Stimulated activated memory B cell treated with anti-CD40 and anti-IgM and Interleukin-4, amounts not matched to agents 10 μg/mL and 1 μg/mL and 100 μg/mL, for 72 hours (primary cell): ENCODE results near the gene GTF2E1.
"Not testable (repeated sequence)": the region's sequence is repeated elsewhere in the genome, so short reads cannot be mapped to it uniquely, and the experiment has no call there.

Experiments used
- ATAC-seq: fragments of 150-1000 bp; cut with Tn5 transposase; 2 replicates; pipeline ENCODE4 v1.10.0; 2021
- H3K27ac Mint-ChIP-seq: one replicate; pipeline ENCODE4 v1.8.0; 2022; ENCODE audit warnings: mild to moderate bottlenecking, mixed read lengths
- H3K27me3 Mint-ChIP-seq: one replicate; pipeline ENCODE4 v1.8.0; 2022; ENCODE audit warnings: mixed read lengths
- H3K36me3 Mint-ChIP-seq: one replicate; pipeline ENCODE4 v1.8.0; 2022; ENCODE audit warnings: mixed read lengths
- H3K4me1 Mint-ChIP-seq: one replicate; pipeline ENCODE4 v1.8.0; 2022; ENCODE audit warnings: mixed read lengths
- H3K4me3 Mint-ChIP-seq: one replicate; pipeline ENCODE4 v1.8.0; 2022; ENCODE audit warnings: mild to moderate bottlenecking, moderate library complexity, mixed read lengths
- H3K9me3 Mint-ChIP-seq: one replicate; pipeline ENCODE4 v1.8.0; 2022; ENCODE audit warnings: mixed read lengths

The GTF2E1 gene

DNA sequence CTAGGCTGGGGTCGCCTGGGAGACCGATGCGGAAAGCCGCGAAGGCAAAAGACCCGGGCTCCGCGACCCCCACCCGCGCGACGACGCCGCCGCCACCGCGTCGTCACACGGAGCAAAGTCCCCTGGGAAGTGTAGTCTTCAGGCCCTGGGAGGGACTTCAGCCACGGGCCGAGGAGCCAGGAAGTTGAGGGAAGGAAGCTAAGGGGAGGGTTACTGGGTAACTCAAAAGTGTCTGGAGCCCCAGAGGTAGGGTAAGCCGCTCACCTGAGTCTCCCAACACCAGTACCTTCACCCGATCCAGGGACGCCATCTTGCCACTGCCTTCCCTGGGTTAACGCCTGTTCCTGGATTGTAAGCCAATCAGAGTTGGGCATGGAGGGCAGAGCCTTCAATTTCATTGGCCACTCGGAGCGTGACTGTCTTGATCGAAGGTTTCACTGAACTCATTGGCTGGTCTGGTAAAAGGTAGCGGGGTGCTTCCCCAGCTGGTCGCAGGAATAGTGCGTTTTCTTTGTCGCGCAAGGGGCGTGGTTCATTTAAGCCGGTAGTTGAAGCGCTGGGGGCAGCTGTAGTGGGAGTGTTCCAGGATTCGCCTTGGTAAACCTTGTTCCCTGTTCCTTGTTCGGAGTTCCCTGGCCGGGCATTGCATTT is at the start of gene GTF2E1, which contains the start of gene RABL3:
TSS of gene GTF2E1 (plus strand) at position 547 of the 651 bp plus-strand sequence. CDS start 7,809 bp downstream, outside the sequence.
TSS of gene RABL3 (minus strand) at position 319 of the 651 bp plus-strand sequence. CDS start at position 310, 9 bp downstream.
- Mint-ChIP-seq H3K27ac (peak within 1 kb of the TSS; percentile 99), H3K4me1 (peaks cover 41% of the 10 kb centered on the region), H3K36me3 (peaks cover 6% of the 10 kb centered on the region), H3K27me3 (no peaks in the 10 kb centered on the region), H3K4me3 (peak within 1 kb of the TSS; percentile 96), H3K9me3 (no peaks in the 10 kb centered on the region)
- peak; percentile 100 for ATAC-seq

DNA sequence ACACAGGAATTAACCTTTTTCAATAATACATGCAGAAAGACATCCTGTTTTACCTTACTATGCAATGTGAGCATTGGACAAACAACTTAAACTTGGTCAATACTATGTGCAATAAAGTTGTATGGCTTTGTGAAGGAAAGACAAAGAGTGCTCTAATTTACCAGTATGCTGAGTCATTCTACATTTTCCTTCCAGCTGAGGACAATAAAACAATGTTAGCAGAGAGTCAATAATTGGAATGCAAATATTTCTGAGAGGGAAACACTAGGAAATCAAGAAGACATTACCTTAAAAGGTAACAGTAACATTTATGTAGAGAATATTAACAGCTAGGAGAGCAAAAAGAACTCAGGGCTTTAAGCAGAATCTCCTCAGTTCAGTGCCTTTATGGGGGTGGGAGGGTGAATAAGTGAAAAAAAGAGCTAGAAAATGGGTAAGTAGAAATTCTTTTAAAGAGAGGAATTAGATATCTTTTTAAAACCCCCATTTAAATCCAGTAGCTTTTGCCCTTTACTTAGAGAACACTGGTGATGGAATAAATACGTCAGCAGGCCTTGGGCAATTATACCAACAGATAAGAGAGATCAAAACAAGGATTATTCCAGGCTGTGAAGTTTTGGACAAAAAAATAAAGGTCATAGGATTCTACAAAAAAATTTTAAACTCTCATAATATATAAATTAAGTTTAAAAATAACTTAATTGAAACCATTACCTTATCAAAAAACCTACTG is 48.9 kb upstream of the GTF2E1 start:
- Mint-ChIP-seq H3K9me3 (no peaks in the 10 kb centered on the region), H3K27ac (peak overlapping the region; percentile 79), H3K27me3 (no peaks in the 10 kb centered on the region), H3K4me1 (peaks cover 9% of the 10 kb centered on the region), H3K4me3 (no peak overlapping the region), H3K36me3 (peaks cover 38% of the 10 kb centered on the region)
- ATAC-seq, result no peak

DNA sequence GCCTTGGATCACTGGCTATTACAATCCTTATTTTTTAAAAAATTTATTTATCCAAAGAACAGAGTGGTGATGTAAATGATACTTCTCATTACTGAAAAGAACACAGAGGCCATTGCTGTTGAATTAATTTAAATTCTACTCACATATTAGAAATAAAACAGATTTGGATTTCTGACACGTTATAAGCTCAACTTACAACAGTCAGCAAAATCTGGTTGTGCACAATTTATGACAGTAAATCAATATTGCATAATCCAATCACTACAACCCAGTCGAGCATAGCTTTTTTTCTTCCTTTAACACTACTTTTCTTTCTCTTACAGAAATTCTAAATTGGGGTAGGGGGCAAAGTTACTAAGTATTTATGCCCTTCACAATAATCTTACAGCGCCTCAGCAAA is 43.2 kb upstream of the GTF2E1 start:
- Mint-ChIP-seq H3K27ac (no peak overlapping the region), H3K4me3 (no peak overlapping the region), H3K4me1 (peaks cover 6% of the 10 kb centered on the region), H3K36me3 (peaks cover 46% of the 10 kb centered on the region), H3K9me3 (peaks cover 4% of the 10 kb centered on the region), H3K27me3 (no peaks in the 10 kb centered on the region)
- ATAC-seq, result no peak

DNA sequence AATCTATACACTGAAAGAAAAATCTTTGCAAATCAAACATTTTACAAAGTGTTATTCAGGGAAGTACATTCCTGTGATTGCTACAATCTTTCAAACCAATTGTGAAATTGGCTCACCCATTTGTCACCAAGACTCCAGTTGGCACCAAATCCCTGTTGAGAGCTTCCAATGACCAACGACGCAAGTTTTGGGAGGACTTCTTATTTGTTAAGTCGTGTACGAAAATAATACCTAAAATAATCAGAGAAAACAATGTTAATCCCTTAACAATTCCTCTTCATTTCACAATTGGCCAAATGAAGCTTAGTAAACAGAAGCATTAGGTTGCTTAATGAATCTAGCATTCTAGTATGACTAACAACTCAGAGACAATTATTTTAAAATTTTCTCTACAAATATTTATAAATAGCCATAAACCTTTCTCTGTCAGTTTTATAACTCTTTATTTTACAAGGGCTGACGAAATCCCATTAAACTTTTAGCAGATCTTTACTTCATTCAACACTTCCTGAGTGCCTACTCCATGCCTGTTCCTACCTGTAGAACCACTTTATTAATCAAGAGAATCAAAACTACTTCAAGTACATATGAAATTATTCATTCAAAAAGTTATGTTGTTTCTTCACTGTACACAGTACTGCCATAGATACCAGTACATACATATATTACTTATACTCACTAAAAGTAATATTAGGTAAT is 36.5 kb upstream of the GTF2E1 start:
- Mint-ChIP-seq H3K27me3 (no peaks in the 10 kb centered on the region), H3K9me3 (peaks cover 4% of the 10 kb centered on the region), H3K4me3 (no peak overlapping the region), H3K36me3 (peaks cover 47% of the 10 kb centered on the region), H3K4me1 (peaks cover 12% of the 10 kb centered on the region), H3K27ac (no peak overlapping the region)
- no peak for ATAC-seq

DNA sequence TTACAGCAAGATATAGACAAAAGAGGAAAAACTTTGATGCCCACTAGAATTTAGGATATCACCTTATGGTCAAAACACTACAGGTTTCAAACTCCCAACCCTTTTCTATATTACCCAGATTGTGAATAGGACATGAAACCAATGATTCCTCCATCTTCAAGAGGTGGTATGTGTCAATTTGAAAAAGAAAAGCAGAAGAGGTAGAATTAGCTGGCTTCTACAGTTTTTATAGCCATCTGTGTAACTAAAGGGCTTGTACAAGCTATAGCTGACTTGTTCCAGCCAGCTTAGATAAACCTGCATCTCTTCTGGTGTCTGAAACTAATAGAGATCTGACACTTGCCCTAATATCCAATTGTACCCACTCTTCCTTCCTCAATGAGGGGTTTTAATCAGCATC is 35.6 kb upstream of the GTF2E1 start:
- H3K4me3 Mint-ChIP-seq, result no peak overlapping the region
- H3K27ac Mint-ChIP-seq, result no peak overlapping the region
- no peak for ATAC-seq
- peaks cover 47% of the 10 kb centered on the region for H3K36me3 Mint-ChIP-seq
- no peaks in the 10 kb centered on the region for H3K27me3 Mint-ChIP-seq
- peaks cover 4% of the 10 kb centered on the region for H3K9me3 Mint-ChIP-seq
- H3K4me1 Mint-ChIP-seq, result peaks cover 12% of the 10 kb centered on the region

DNA sequence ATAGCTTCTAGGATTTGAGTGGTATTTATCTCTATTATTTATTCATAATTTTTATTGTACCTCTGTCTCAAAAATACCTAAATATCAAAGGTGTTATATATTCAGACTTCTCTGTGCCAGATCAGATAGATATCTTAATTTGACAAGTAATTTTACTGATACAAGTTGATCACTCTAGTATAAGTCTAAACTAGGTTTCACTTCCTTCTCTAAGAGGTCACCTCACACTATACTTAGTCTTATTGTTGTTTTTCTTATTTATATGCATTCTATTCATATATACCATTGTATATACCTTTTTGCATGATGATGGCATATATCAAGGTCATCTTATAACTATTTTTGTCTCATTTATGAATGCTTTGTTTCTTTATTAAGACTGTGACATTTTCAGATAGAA is 34.1 kb upstream of the GTF2E1 start:
- ATAC-seq, result no peak
- Mint-ChIP-seq H3K27me3 (no peaks in the 10 kb centered on the region), H3K27ac (peak overlapping the region; percentile 35), H3K4me1 (peaks cover 12% of the 10 kb centered on the region), H3K9me3 (peaks cover 2% of the 10 kb centered on the region), H3K4me3 (no peak overlapping the region), H3K36me3 (peaks cover 39% of the 10 kb centered on the region)

DNA sequence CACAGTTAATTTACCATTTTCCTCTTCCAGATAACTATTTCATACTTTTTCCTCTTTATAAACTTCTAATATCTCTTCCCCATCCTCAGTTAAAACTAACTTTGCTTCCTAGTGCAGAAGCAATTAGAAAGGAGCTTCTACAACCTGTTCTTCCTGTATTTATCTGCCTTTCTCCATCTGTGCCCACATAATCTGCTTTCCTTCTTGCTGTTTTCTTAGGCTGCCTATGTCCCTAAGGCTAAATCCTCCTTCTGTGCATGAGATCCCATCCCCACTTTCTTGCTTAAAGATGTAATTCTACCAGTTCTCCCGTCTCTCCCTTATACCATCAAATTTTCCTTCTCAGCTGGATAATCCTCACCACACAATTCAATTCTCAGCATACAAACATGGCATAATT is 32.2 kb upstream of the GTF2E1 start:
- no peak for ATAC-seq
- H3K4me1 Mint-ChIP-seq, result peaks cover 19% of the 10 kb centered on the region

DNA sequence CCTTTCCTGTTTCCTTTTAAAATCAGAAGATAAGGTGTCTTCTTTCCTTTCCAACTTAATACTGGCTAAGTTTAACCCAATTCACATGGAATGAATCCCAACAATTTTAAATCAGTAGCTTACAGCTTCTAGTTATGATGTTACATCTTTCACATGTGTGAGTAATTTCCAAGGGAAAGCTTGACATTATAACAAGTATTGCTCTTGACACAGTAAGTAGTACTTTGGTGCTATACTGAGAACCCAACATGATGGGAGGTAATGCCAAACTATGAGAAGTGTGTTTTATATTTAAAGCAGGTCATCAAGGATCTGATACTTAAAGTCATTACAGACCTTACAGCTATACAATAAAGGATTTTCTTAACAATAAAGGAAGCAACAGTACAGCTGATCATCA is 29.3 kb upstream of the GTF2E1 start:
- Mint-ChIP-seq H3K9me3 (no peaks in the 10 kb centered on the region), H3K36me3 (peaks cover 15% of the 10 kb centered on the region), H3K27me3 (no peaks in the 10 kb centered on the region), H3K27ac (no peak overlapping the region), H3K4me3 (no peak overlapping the region), H3K4me1 (peaks cover 19% of the 10 kb centered on the region)
- no peak for ATAC-seq

More for the DNA sequence above, 32.2 kb upstream of the GTF2E1 start:
- Mint-ChIP-seq H3K36me3 (peaks cover 32% of the 10 kb centered on the region), H3K9me3 (no peaks in the 10 kb centered on the region), H3K27me3 (no peaks in the 10 kb centered on the region), H3K4me3 (no peak overlapping the region), H3K27ac (no peak overlapping the region)

DNA sequence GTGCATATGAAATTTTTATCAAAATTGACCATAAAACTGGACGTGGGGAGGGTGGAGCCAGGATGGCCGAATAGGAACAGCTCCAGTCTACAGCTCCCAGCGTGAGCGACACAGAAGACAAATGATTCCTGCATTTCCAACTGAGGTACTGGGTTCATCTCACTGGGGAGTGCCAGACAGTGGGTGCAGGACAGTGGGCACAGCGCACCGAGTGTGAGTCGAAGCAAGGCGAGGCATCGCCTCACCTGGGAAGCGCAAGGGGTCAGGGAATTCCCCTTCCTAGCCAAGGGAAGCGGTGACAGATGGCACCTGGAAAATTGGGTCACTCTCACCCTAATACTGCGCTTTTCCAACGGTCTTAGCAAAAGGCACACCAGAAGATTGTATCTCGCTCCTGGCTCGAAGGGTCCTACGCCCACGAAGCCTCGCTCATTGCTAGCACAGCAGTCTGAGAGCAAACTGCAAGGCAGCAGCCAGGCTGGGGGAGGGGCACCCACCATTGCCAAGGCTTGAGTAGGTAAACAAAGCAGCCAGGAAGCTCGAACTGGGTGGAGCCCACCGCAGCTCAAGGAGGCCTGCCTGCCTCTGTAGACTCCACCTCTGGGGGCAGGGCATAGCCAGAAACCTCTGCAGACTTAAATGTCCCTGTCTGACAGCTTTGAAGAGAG is 23.2 kb upstream of the GTF2E1 start:
- Mint-ChIP-seq H3K4me3 (peak overlapping the region; percentile 67), H3K27ac (peak overlapping the region; percentile 13), H3K36me3 (peaks cover 44% of the 10 kb centered on the region), H3K4me1 (peaks cover 38% of the 10 kb centered on the region)
- not testable (repeated sequence) for H3K27me3 Mint-ChIP-seq, ATAC-seq, H3K9me3 Mint-ChIP-seq

DNA sequence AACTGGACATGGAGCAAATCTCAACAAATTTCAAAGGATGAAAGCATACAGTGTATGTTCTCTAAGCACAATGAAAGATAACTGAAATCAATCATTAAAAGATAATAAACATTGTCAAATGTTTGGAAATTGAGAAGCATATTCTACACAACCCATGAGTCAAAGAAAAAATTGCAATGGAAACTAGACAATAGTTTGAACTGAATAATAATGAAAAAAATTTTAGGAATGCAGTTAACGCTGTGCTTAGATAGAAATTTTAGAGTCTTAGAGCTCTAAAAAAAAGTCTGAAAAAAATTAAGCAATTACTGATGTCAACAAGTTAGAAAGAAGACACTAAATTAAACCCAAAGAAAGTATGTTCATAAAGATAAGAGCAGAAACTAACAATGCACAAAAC is 15.8 kb upstream of the GTF2E1 start:
- no peaks in the 10 kb centered on the region for H3K4me1 Mint-ChIP-seq
- H3K36me3 Mint-ChIP-seq, result peaks cover 41% of the 10 kb centered on the region
- H3K27me3 Mint-ChIP-seq, result no peaks in the 10 kb centered on the region
- H3K4me3 Mint-ChIP-seq, result no peak overlapping the region
- H3K9me3 Mint-ChIP-seq, result no peaks in the 10 kb centered on the region
- H3K27ac Mint-ChIP-seq, result no peak overlapping the region
- ATAC-seq, result no peak

DNA sequence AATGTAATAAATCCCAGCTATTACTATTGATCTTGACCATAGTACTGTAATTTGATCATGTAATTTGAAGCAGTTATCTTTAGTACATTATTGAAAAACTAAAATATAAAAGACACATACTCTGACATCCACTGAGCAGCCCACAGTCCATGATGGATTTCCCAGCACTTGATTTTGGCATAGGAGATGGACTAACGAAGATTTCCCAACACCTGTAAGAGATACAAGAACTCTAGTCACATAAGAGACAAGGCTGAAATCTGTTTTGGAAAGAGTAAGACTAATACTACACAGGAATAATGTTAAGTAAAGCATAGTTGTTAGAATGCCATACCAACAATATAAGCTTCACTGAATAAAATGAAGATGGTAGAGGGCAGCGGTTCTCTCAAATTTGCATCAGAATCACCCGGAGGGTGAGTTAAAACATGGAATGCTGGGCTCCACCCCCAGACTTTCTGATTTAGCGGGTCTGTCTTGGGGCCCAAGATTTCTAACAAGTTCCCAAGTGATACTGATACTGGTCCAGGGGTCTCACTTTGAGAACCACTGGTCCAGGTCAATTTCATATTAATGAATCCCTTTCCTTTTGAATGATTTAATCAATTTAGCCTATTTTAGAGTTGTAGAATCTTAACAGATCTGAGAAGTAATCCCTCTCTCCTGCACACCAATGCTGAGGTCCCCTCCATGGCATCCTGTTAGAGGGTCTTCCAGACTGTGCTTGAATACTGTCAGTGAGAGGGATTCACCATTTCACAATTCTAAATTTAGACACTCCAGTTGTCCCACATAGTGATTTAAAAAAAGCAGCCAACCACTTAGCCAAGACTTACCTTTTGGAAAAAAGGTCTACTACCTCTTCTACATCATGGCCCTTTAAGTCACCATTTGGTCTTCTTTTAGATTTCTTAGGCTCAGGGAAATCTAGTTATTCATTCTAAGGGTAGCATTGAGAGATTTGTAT is 11.7 kb upstream of the GTF2E1 start:
- Mint-ChIP-seq H3K27me3 (no peaks in the 10 kb centered on the region), H3K9me3 (peaks cover 3% of the 10 kb centered on the region), H3K36me3 (peaks cover 33% of the 10 kb centered on the region), H3K4me3 (no peak overlapping the region), H3K27ac (no peak overlapping the region), H3K4me1 (no peaks in the 10 kb centered on the region)
- ATAC-seq, result no peak

DNA sequence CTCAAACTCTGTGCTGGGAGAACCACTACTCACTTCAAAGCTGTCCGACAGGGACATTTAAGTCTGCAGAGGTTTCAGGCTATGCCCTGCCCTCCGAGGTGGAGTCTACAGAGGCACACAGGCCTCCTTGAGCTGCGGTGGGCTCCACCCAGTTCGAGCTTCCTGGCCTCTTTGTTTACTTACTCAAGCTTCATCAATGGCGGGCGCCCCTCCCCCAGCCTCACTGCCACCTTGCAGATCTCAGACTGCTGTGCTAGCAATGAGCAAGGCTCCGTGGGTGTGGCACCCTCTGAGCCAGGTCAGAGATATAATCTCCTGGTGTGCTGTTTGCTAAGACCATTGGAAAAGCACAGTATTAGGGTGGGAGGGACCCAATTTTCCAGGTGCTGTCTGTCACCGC is 4.5 kb upstream of the GTF2E1 start:
- not testable (repeated sequence) for H3K4me3 Mint-ChIP-seq, ATAC-seq, H3K27ac Mint-ChIP-seq, H3K9me3 Mint-ChIP-seq, H3K27me3 Mint-ChIP-seq
- peaks cover 22% of the 10 kb centered on the region for H3K36me3 Mint-ChIP-seq
- peaks cover 14% of the 10 kb centered on the region for H3K4me1 Mint-ChIP-seq

DNA sequence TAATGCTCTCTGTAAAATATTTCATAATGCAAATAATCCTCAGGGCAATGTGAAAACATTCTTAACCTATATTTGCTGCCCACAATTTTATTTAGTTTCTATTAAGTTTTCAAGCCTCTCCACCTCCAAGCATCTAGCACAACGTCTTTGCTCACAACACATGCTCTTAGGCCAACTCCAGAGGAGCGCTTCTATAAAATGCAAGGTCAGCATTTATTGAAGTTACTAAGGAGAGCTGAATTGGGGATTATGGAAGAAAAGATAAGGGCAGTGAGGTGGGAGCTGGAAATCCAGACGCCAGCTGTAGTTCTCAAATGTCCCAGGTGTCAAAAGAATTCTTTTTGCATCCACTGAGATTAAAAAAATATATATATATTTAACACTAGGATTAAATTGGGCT is 1.2 kb upstream of the GTF2E1 start:
- peak overlapping the region; percentile 96 for H3K4me3 Mint-ChIP-seq
- peaks cover 3% of the 10 kb centered on the region for H3K9me3 Mint-ChIP-seq
- peak overlapping the region; percentile 99 for H3K27ac Mint-ChIP-seq
- peaks cover 11% of the 10 kb centered on the region for H3K36me3 Mint-ChIP-seq
- no peaks in the 10 kb centered on the region for H3K27me3 Mint-ChIP-seq
- H3K4me1 Mint-ChIP-seq, result peaks cover 41% of the 10 kb centered on the region
- no peak for ATAC-seq

DNA sequence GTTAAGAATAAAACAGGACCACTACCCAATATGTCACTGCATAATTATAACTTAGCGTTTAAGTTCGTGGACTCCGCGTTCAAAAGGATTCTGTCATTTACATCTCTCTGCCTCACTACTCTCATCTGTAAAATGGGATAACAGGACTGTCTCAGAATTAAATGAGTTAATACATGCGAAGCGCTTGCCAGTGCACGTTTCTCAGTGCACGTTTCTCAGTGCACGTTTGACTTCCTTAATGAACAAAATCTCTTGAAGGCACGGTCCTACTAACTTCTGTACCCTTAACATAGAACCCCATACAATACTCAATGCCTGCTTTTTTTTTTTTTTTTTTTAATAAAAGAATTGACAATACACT is 727 bp upstream of the GTF2E1 start:
- Mint-ChIP-seq H3K27me3 (no peaks in the 10 kb centered on the region), H3K4me3 (peak overlapping the region; percentile 96), H3K27ac (peak overlapping the region; percentile 99), H3K4me1 (peaks cover 41% of the 10 kb centered on the region), H3K36me3 (peaks cover 10% of the 10 kb centered on the region), H3K9me3 (peaks cover 3% of the 10 kb centered on the region)
- ATAC-seq, result no peak
